ENCODE results near the gene GNL3. TPM values are rescaled to one million over a fixed set of nuclear protein-coding genes. Genes with fewer than 3 reads are reported as not detected.

GNL3 gene
- total and polyA plus RNA-seq, 2 donors (not counting 3 experiments of a cell fraction or from before 2014, with no cell fraction given), result 27.8 to 109 TPM

DNA sequence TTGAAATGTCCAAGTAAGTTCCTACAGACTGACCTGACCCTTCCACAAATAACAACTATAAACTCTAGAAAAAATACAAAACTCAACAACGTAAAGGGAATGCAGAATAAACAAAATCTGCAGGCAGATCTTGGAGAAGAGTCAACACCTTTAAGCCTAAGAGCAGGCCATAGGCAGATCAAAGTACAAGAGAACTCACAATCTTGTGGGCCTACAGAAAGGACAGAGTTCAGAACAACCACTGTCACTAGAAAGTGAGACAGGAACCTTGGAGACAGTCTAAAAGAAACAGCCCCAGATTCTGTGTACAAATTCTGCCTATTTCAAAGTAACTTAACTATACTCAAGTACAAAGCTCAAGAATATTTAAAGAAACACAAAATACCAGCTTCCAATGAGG, 53.9 kb downstream of the GNL3 start:
- TF ChIP-seq POLR2AphosphoS5 (IDR thresholded peaks at IDR 0.05; ENCODE audit: insufficient read depth, low read depth, low read length), result no peak
- no peak for TF ChIP-seq GATA2 (IDR thresholded peaks at IDR 0.05; ENCODE audit: insufficient read depth, insufficient read length, low read depth, low read length)
- no peak for TF ChIP-seq FOS (IDR thresholded peaks at IDR 0.05; ENCODE audit: borderline replicate concordance, insufficient read depth, low read length)
- TF ChIP-seq, protein P1, sequence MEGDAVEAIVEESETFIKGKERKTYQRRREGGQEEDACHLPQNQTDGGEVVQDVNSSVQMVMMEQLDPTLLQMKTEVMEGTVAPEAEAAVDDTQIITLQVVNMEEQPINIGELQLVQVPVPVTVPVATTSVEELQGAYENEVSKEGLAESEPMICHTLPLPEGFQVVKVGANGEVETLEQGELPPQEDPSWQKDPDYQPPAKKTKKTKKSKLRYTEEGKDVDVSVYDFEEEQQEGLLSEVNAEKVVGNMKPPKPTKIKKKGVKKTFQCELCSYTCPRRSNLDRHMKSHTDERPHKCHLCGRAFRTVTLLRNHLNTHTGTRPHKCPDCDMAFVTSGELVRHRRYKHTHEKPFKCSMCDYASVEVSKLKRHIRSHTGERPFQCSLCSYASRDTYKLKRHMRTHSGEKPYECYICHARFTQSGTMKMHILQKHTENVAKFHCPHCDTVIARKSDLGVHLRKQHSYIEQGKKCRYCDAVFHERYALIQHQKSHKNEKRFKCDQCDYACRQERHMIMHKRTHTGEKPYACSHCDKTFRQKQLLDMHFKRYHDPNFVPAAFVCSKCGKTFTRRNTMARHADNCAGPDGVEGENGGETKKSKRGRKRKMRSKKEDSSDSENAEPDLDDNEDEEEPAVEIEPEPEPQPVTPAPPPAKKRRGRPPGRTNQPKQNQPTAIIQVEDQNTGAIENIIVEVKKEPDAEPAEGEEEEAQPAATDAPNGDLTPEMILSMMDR (IDR thresholded peaks at IDR 0.05; ENCODE audit: extremely low read depth in 1 of 2, insufficient read depth in 1 of 2, low read depth in 1 of 2, low read length in 2 of 2), result no peak
- TF ChIP-seq JUN (IDR thresholded peaks at IDR 0.05; ENCODE audit: borderline replicate concordance, insufficient read depth, insufficient read length, low read depth), result no peak
- TF ChIP-seq MYC (IDR thresholded peaks at IDR 0.05; ENCODE audit: low read depth, low read length), result no peak
- TF ChIP-seq, protein P2, sequence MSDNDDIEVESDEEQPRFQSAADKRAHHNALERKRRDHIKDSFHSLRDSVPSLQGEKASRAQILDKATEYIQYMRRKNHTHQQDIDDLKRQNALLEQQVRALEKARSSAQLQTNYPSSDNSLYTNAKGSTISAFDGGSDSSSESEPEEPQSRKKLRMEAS (IDR thresholded peaks at IDR 0.05; ENCODE audit: insufficient read depth, insufficient read length), result no peak
- no peak for TF ChIP-seq EZH2 (IDR thresholded peaks at IDR 0.05; ENCODE audit: borderline replicate concordance, low read depth, low read length, severe bottlenecking)
- no peak for TF ChIP-seq POLR2A (IDR thresholded peaks at IDR 0.05; ENCODE audit: low read depth, low read length)
- dilution Hi-C loops (cut with MboI; ENCODE audit: extremely low pct_ligation_motif_present, low sequenced_read_pairs) (no loop called here), intact Hi-C loops (cut with micrococcal nuclease) (loop anchor here (5.0 kb wide), 1 partner anchor 248 kb away; no protein-coding TSS in a partner anchor)
- DNase-seq (ENCODE audit: low read depth, low spot score) (no peak), FAIRE-seq (no peak)
- Histone ChIP-seq H2AFZ (ENCODE audit: low read depth, low read length) (no peak overlapping the region), H3K27me3 (ENCODE audit: control insufficient read depth in 2 of 2, insufficient read depth in 2 of 2, low read length in 2 of 2) (no peaks in the 10 kb centered on the region), H3K36me3 (ENCODE audit: control insufficient read depth in 2 of 2, extremely low read depth in 1 of 2, insufficient read depth in 2 of 2, low read length in 2 of 2) (peaks cover 3 to 4% of the 10 kb centered on the region in 2 experiments), H3K4me3 (replicated peaks in 1 of 3; ENCODE audit: insufficient read depth in 1 of 3, low read depth in 1 of 3, low read length in 3 of 3) (no peak overlapping the region), H3K4me1 (ENCODE audit: control insufficient read depth, extremely low read depth, insufficient read depth, low read length) (no peaks in the 10 kb centered on the region), H3K27ac (ENCODE audit: insufficient read depth, low read depth, low read length) (no peak overlapping the region), H3K9ac (replicated peaks; ENCODE audit: extremely low read depth, insufficient read depth, low read length) (no peak overlapping the region), H3K4me2 (ENCODE audit: insufficient read depth, low read length) (no peak overlapping the region), H4K20me1 (replicated peaks; ENCODE audit: control insufficient read depth, extremely low read depth, insufficient read depth, low read length) (no peaks in the 10 kb centered on the region), H3K9me1 (replicated peaks; ENCODE audit: control insufficient read depth, extremely low read depth, insufficient read depth, low read length) (no peaks in the 10 kb centered on the region), H3K79me2 (ENCODE audit: control insufficient read depth, insufficient read depth, low read length) (no peaks in the 10 kb centered on the region), H3K9me3 (replicated peaks; ENCODE audit: control insufficient read depth, insufficient read depth, low read length) (no peaks in the 10 kb centered on the region)
- ChIA-PET POLR2A (interaction anchor here (0.6 kb wide), 1 partner anchor 145 kb away, joined by 3 read pairs; no protein-coding TSS in a partner anchor), CTCF (interaction anchor here (1.2 kb wide), 1 partner anchor 81 kb away, joined by 3 read pairs; no protein-coding TSS in a partner anchor)
- no TSS peak for BruUV-seq (replicated peaks)

Measured in endothelial cell of umbilical vein (primary cell).